Stimulated activated CD8-positive, alpha-beta memory T cell treated with anti-CD3 and anti-CD28 coated beads, Interleukin-15, amount 100 ng/mL, for 24 hours (primary cell): ENCODE measurements around the gene NCAPH2.
A peak's percentile ranks its signal among the peaks of the same experiment; 100 is the strongest.
"Not testable (repeated sequence)": the region's sequence is repeated elsewhere in the genome, so short reads cannot be mapped to it uniquely, and the experiment has no call there.

Source experiments
- DNase-seq: peaks from one replicate; pipeline ENCODE4 v3.0.0-alpha.2; 2020; ENCODE audit warnings: low read depth

Gene NCAPH2

DNA sequence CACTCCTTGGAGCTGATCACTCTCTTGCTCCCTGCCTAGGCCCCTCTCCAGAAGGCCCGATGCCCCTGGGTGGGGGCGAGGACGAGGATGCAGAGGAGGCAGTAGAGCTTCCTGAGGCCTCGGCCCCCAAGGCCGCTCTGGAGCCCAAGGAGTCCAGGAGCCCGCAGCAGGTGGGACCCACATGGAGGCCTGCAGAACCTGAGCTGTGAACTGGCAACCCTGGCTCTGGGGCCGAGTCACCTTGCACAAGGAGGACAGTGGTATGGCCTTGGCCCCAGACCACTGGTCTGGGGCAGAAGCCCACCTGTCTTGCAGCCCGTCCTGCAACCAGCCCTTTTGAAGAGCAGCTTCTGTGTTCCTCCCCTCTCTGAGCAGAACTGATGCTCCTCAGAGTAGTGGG, 11.1 kb downstream of the NCAPH2 start:
- DNase-seq: no peak

DNA sequence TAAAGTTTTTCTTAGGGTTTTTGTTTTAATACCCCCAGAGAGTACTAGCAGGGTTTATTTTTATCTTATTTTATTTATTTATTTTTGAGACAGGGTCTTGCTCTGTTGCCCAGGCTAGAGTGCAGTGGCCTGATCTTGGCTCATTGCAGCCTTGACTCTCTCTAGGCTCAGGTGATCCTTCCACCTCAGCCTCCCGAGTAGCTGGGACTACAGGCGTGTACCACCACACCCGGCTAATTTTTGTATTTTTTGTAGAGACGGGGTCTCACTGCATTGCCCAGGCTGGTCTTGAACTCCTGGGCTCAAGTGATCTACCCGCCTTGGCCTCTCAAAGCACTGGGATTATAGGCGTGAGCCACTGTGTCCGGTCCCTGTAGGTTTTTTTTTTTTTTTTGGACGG, 12.2 kb downstream of the NCAPH2 start:
- not testable (repeated sequence) for DNase-seq

DNA sequence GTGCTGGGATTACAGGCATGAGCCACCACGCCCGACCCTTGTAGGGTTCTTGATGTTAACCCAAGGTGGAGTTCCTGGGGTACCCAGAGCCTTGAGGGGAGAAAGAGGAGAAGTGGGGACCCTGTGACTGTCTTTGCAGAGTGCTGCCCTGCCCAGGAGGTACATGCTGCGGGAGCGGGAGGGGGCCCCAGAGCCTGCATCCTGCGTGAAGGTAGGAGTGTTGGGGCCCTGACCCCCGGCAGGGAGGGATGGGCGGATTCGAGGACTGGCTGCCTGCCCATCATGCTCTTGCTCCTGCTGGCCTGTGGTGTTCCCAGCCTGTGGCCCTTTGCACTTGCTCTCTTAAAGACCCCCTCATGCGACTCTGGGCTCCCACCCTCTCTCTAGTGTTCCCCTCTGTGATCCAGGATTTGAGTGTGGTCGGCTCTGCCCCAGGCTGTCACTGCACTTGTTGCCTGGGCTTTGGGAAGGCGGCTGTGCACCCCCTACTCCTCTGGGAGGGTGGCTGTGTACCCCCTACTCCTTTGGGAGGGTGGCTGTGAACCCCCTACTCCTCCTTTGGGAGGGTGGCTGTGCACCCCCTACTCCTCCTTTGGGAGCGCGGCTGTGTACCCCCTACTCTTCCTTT, 12.9 kb downstream of the NCAPH2 start:
- no peak for DNase-seq

DNA sequence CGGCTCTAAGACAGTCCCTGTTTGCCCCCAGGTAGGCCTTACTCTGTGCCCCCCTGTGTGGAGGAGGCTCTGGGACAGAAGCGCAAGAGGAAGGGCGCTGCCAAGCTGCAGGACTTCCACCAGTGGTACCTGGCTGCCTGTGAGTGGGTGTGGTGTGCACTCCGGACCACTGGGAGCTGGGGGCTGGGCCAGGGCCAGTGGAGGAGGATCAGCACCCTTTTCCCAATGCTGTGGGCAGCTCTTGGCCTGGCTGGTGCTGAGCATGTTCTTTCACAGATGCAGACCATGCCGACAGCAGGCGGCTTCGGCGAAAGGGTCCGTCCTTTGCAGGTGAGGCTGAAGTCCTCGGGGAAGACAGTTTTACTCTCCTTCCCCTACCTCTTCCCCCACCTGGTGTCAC, 13.7 kb downstream of the NCAPH2 start:
- no peak for DNase-seq

DNA sequence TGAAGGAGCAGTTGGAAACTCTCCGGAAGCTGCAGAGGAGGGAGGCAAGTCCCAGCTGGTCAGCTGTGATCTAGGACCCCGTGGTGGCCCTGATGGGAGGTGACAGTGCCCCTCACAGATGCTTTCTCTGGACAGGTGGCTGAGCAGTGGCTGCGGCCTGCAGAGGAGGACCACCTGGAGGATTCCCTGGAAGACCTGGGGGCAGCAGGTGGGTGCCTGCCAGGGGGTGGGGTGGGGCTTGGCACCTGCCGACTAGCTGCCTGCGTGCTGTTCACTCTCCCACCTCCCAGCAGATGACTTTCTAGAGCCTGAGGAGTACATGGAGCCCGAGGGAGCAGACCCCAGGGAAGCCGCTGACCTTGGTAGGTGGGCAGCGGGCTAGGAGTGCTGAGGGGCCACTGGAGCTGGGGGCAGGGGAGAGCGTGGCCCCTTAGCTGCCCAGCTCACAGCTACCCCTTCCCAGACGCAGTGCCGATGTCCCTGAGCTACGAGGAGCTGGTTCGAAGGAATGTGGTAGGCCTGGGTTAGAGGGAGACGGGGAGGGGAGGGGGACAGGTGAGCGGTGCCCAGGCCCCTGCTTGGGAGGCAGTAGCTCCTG, 14.3 kb downstream of the NCAPH2 start:
- DNase-seq: no peak

DNA sequence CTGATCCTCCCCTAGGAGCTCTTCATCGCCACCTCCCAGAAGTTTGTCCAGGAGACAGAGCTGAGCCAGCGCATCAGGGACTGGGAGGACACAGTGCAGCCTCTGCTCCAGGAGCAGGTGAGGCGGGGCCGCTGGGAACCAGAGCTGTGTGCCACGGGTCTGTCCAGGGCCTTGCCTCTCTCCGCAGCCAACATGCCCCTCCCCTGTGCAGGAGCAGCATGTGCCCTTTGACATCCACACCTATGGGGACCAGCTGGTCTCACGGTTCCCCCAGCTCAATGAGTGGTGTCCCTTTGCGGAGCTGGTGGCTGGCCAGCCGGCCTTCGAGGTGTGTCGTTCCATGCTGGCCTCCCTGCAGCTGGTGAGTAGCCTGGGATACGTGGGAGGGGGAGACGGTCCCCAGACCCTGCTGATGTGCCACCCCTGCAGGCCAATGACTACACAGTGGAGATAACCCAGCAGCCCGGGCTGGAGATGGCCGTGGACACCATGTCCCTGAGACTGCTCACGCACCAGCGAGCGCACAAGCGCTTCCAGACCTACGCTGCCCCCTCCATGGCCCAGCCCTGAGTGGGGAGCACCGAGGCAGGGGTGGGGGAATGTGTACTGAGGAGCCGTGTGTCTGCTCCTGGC, 14.9 kb downstream of the NCAPH2 start:
- no peak for DNase-seq

DNA sequence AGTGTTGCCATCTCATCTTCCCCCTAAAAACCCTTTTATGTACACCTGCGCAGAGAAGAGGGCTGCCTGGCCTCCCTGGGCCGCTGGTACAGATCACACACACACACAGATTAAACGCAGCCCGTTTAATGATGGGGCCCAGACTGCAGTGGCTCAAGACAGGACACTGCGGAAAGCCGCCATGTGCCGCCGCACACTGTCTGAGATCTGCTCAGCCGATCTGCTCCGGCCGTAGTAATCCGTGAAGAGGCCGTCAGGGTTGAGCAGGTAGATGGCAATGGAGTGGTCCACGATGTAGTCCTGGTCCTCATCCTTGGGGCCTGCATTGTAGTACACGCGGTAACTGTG, 15.4 kb downstream of the NCAPH2 start:
- no peak for DNase-seq

DNA sequence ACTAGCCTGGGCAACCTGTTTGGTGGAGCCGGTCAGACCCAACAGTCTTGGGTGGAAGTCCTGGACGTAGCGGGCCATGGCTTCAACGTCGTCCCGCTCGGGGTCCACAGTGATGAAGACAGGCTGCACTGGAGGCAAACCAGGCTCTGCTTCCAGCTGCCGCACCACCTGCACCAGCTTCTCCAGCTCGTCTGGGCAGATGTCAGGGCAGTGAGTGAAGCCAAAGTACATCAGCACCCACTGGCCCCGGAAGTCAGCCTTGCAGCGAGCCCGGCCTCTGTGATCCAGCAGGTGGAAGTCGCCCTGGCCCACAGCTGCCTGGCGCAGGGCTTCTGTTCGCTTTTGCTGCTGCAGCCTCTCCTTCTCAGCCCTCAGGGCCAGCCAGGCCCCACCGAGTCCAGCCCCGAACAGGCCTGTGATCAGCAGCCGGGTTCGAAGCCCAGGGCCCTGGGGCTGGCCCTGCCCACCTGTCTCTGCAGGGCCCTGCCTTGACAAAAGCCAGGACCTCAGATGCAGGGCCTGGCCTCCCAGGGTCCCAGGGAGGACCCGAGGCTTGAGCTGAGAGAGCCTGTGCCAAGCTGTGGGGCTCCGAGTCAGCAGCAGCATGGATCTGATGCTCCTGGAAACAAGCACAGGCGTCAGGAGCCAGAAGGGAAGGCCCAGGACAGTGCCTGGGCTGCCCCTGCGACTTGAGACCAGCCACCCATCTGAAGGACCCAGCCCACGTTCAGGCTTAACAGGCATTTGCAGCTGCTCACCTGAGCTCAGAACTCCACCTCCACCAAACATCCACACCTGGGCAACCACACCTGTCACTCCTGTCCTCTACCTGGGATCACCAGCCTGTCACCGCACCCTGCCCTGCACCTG, 16.0 kb downstream of the NCAPH2 start:
- no peak for DNase-seq

DNA sequence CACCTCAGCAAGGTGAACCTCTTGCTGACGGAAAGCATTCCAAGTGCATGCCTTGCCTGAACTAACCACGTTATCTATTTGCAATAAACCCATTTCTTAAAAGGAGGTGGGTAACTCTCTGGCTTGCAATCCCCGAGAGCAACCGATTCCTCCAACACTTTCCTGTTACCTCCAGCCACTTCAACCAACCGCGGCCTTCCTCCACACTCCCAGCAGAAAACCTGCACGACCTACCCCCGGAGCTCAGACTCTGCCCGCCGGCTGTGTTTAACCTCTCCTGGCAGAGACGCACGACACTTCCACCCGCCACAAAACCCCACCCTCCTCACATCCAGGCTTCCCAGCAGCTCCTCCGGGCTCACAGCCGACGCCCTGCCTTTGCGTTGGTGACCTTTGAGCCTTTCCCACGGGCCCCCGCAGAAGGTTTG, 16.7 kb downstream of the NCAPH2 start:
- DNase-seq: no peak

DNA sequence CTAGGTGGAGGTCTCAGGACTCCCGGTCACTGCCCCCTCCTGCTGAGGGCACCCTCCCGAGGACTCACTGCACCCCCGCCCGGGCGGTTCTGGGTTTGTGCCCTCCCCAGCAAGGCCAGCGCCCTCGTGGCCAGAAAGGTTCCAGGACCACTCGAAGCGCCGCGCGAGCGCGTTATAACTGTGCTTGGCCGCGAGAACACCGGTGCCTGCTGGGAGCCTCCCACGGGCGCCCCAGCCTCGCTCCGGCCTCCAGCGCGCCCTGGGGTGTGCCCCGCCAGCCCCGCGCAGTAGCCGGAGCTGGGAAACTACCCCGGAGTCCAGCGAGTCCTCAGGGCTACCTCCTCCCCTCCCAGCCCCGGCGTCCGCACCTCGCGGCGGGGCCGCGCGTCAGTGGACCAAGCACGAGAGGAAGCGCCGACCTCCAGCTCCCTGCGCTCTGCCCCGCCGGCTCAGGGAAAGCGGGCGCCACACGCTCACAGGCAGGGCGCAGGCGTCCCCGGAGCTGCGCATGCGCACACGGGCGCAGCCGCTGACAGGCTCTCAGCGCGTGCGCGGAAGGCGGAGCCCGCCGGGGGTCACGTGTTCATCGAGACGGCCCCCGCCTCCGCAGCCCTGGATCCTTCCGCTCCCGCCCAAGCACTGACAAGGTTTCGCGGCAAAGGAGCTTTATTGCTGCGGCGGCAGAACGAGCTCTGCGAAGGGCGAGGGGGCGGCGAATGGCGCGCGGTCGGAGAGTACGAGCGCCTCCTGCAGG, 17.3 kb downstream of the NCAPH2 start, which contains the start of gene SCO2:
Gene SCO2, minus strand, starts transcription at position 495 of the 754 bp plus-strand sequence. CDS start 1,187 bp downstream, outside the sequence.
- peak; percentile 98 for DNase-seq

DNA sequence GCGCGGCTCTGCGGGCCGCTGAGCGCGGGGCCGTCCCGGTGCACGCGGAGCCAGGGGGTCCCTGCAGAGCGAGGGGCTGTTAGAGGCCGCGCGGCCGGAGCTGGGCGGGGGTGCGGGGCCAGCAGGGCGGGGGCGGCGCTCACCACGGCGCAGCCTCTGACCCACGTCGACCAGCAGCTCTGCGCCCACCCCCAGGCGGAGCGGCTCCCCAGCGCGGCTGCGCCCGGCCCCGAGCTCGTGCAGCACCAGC, 17.8 kb downstream of the NCAPH2 start:
- no peak for DNase-seq

DNA sequence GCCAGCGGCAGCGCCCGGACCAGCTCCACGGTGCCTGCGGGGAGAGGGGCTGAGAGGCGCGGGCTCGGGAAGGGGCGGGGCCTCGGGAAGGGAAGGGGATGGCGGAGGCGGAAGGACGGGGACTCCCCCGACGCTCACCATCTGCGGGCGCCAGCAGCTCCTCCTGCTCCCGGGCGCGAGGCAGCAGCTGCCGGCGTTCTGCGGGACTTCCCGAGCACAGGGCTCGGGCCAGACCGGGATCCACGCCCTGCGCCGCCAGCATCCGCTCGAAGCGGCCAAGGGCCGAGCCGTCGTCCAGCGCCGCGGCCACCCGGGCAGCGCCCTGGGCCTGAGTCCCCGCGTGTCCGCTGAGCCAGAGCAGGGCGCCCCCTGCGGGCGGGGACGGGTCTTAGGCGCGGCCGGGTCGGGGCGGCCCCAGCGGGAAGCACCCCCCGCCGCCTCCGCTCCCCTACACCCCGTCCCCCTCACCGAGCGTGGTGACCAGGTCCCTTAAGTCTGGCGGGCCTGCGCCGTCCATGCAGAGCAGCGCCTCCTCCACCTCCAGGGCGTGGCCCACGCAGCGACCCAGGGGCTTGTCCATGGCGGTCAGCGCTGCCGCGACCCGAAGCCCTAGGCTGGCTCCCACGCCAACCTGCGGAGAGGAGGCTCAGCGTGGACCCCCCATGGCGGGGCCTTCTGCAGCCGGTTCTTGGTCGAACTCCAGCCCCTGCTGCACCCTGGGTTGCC, 18.2 kb downstream of the NCAPH2 start:
- peak; percentile 63 for DNase-seq

DNA sequence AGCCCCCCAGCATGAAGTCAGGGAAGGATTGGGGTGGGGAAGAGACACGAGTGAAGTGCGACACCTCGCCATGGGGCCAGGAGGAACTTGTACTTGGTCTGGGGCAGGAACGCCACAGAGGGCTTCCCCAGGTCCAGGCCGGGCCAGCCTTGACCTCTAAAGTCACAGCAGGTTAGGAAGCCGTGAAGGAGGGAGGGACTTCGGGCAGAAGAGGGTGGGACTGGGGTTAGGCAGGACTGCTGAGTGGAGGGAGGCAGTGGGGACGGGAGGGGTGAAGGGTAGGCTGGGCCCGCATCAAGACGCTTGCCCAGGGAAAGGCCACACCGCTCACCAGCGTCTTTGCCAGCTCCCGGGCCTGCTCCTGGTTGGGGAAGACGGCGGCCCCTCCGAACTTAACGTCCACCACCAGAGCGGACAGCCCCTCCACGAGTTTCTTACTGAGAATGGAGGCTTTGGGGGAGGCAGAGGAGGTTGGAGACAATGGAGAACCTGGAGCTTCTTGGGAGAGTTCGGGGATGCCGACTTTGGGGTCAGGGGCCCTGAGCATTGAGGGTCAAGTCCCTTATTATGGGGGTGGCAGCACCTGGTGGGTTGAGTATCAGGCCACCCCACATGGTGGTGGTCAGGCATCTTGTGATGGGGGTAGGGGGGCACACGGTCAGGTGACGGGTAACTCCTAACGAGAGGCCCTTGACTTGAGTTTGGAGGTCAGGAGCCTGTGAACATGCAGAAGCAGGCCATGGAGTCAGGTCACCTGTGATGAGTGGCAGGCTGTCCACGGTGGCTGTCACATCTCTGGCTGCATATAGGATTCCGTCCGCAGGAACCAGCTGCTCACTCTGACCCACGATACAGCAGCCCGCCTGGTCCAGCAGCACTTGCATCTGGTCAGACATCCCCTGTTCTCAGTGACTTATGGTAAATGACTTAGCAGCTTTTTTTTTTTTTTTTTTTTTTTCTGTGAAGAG, 19.1 kb downstream of the NCAPH2 start:
- no peak for DNase-seq

DNA sequence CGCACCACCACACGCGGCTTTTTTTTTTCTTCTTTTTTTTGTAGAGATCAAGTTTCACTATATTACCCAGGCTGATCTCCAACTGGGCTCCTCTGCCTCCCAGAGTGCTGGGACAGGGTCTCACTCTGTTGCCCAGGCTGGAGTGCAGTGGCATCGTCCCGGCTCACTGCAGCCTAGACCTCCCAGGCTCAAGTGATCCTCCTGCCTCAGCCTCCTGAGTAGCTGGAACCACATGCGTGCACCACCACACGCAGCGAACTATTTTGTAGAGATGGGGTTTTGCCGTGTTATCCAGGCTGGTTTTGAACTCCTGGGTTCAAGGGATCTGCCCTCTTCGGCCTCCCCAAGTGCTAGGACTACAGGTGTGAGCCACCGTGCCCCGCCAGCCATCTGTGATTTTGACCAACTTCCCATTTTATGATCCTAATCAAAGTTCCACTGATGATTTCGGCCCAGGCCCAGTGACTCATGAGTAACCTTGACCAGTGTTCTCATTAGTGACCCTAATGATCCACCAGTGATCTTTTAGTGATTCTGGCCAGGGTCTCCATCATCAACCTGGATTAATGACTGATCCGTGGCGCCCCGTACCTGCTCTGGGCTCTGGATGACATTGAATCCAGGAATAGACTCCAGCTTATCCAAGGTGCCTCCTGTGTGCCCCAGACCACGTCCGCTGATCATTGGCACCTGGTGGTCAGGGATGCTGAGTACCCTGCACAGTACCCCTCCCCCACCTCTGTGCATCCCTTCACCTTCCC, 20.1 kb downstream of the NCAPH2 start:
- DNase-seq: no peak

DNA sequence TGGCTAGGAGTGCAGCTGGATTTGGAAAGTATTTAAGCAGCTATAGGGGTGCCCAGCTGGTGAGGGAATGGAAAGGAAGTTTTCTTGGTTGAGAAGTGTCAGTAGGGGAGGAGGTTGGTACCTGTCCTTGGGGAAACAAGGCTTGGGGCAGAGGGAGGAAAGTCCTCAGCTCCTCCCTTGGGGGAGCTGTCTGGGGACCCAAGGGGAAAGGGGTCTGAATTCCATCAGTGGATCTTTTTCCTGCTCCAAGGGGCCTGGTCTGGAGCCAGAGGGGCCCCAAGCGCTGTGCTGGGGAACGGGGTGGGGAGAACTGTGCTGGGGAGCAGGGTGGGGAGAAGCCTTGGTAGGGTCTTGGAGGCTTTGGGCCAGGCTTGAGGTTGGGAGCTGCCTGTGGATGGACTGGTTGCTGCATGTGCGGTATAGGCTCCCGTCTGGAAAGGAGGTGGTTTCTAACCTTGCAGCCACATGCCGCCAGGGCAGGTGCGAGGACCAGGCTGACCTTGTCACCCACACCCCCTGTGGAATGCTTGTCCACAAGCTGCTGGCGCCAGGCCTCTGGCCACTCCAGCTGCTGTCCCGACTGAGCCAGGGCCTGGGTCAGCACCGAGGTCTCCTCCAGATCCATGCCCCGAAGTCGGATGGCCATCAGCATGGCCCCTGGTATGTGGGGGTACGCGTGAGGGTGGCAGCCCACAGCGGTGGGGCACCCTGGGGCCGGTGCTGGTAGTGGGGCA, 20.8 kb downstream of the NCAPH2 start:
- DNase-seq: no peak

DNA sequence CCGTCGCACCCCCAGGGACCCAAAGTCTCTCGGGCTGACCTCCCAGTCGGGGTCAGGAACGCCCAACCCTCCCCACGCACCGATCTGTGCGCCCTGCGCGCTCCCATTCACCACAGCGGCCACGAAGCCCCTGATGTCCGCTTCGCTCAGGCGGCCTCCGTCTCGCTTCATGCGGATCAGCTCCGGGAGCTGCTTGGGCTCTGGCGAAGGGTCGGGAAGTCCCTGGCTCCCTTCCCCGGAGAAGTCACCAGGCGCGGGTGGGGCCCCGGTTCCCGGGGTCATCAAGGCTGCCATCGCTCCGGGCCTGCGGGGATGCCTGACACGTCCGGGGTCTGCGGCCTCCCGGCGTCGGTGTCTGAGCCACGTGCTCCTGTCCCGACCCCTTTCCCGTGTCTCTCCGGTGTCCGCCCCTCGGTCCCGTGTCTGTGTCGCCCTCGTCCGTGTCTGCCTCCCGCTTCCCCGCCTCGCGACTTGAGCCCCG, 21.4 kb downstream of the NCAPH2 start:
- DNase-seq: no peak

DNA sequence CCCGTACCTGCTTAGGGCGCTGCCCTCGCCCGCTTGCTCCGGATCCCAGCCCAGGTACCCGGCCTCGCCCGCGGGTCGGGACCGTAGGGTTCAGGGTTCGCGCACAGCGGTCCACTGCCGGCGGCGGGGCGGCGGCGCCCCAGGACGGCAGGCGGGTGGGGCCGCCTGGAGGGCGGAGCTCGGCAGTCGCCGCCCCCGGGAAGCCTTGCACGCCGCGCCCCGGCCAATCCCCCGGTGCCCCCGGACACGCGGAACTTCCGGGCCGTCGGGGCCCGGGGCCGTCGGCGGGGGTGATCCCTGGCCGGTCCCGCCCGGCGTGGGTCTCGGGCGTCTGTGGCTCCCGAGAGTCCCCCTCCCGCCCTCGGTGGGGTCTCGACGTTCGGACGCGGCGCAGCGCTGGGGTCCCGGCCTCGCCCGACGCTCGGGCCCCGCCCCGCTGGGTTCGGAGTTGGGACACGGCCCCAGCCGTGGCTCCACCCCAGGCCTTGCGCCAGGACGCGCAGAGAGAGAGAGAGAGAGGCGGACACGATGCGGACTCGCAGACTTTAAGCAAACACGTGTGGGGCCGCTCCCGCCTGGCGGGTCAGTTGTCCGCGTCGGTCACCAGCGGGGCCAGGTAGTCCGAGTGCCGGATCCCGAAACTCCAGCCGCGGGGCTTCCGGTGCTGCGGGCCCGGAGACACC, 22.0 kb downstream of the NCAPH2 start, which contains the start of gene TYMP:
Gene TYMP, minus strand, starts transcription at position 116 of the 683 bp plus-strand sequence. CDS start 303 bp downstream, outside the sequence.
- peak; percentile 49 for DNase-seq

DNA sequence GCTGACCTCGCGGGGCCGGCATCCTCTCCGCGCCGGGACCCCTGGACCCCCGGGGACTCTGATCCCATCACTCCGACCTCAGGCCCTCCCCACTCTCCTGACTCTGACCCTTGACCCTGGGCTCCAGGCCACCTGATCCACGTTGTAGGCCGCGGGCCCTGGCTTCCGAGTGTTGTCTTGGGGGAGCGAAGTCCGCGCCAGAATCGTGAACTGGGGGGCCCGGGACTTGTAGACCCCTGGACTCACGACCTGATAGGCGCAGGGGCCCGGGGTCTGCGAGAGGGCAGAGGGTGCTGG, 22.5 kb downstream of the NCAPH2 start:
- DNase-seq: no peak
